Muscle of arm (tissue), 12 donors: Measurements from ENCODE around the gene MAP3K20. TPM values are rescaled to one million over a fixed set of nuclear protein-coding genes. Genes with fewer than 3 reads are reported as not detected.
"Not testable (repeated sequence)": the region's sequence is repeated elsewhere in the genome, so short reads cannot be mapped to it uniquely, and the experiment has no call there.

Source experiments
- DNase-seq: peaks from one replicate; pipeline ENCODE4 v3.0.0-alpha.2; 2013
- polyA plus RNA-seq, 12 donors: library from polyadenylated mRNA; unstranded; fragments of 120-200 nt; gene quantifications; one replicate each; pipeline ENCODE4 v1.2.1, GENCODE V29; 2013; ENCODE audit not compliant: insufficient read length in 12 of 12

MAP3K20 gene
- polyA plus RNA-seq, 12 donors: 48.8 to 480 (median 105) TPM

DNA sequence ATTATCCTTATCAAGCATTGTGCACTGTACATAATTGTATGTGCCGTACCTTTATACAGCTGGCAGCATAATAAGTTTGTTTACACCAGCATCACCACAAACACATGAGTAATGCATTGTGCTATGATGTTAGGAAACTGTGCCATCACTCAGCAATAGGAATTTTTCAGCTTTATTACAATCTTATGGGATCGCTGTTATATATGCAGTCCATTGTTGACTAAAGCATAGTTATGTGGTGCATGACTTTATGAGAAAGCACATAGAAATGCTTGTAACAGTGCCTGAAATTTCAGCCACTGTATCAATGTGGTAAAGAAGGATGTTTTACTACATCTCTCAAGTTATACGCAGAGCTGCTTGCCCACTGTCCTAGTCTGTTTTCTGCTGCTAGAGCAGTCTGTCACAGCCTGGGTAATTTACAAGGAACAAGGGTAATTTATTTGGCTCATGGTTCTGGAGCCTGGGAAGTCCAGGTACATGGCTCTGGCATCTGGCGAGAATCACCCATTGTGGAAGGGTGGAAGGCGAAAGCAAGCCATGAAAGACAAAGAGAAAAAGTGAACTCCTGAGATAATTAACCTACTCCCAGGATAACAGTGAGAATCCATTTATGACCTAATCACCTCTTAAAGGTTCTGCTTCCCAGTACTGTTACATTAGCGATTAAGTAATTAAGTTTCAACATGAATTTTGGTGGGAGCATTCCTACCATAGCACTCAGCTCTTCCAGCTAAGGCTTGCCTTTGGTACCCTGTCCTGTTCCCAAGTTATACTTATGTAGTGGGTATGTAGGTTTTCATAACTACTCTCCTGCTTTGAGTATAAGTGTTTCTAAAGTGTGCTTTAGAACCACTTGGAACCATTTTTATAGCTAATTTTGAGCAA, 4.6 kb downstream of the MAP3K20 start:
- no peak for DNase-seq

DNA sequence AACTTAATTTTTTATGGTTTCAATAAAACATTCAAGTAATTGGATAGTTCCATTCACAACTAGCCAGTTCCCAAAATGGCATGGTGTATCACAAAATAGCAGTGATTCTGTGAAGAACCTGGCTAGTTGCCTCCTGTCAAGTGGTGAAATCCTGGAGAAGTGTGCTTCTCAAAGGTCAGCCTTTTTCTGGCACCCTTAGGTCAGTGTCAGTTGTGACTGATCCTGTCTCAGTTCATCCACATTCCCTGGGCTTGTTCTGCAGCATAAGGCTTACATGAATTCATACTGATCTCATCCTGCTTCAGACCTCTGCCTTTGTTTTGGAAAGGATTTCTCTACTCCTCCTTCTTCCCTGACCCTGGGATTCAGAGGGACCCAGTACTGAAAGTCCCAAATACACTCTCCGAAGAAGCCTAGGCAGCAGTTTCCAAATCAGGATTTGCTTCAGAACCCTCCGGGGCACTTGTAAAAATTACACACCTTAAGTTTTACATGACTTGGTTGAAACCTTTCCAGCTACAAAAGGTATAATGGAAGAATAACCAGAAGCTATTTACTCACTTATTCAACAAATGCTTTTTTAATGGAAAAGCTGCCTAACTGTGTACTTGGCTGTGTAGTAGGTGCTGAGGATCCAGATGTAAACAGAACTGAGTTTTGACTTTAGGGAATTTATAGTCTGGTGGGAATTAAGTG, 11.0 kb downstream of the MAP3K20 start:
- no peak for DNase-seq

DNA sequence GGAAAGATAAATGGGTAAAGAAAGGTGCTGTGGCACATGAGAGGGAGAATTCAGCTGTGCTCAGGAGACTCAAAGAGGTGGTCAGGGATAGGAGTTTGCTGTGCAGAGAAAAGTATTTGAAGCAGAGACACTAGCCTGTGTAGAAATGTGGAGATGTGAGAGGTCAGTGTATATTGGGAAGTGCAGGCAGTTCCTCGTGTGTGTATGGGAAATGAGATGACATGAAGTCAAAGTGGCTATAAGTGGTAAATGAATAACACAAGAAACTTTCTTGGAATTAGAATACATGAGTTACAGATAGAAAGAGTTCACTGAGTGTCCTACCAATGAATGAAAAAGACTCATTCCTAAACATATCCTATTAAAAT, 11.6 kb downstream of the MAP3K20 start:
- no peak for DNase-seq

DNA sequence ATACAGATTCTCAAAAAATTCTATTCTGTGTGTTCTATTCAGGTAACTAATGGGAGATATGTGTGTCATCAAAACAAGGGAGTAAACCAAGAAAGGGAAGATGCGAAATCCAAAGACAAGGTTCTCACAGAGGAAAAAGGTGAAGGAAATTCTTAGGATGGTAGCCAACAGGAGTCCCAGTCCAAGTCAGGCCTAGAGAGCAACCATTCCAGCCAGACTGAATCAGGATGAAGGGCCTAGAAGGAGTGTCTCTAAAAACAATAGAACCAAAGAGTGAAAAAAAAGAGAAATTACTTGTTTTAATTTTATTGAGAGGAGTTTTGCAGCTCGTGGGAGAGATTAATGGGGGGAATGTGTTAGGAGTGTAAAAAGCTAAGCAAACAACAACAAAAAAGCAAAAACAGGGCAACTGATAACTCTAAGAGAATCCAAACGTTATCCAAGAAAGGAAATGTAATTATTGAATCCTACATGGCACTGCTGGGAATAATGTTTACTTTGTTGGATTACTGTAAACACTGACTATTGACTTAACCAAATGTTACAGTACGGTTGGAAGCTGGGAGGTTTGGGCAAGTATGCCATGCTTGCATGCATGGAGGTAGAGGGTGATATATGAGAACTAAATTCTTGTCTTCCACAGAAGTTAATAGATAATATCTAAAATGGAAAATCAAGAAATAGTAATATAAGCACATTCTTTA, 12.3 kb downstream of the MAP3K20 start:
- no peak for DNase-seq

DNA sequence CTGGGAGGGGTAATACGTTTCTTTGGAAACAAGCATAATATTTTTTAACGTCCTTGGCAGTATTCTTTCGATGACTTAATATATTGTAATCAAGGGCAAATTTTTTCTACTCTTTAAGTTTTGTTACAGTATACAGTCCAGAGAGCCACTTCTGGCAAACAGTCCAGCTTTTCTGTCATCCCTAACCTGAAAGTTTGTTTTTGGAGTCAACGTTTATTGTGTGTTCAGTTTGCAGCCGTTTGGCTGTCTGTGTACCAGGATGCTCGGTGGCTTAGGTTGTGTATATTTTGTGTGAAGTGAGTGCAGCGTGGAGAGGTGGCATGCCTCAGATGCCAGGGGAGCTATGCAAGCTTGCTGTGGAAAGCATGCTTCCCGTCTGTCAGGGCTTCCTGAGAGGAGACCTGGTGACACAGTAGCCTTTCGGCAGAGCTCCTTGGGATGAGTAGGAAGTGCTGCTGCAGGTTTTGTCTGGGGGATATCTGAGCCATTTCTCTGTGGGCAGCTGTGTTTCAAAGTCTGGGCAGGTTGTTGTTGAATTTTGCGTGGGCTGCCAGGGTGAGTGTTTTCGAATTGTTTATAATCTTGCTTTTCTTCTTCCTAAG, 14.7 kb downstream of the MAP3K20 start:
- peak; percentile 49 for DNase-seq

DNA sequence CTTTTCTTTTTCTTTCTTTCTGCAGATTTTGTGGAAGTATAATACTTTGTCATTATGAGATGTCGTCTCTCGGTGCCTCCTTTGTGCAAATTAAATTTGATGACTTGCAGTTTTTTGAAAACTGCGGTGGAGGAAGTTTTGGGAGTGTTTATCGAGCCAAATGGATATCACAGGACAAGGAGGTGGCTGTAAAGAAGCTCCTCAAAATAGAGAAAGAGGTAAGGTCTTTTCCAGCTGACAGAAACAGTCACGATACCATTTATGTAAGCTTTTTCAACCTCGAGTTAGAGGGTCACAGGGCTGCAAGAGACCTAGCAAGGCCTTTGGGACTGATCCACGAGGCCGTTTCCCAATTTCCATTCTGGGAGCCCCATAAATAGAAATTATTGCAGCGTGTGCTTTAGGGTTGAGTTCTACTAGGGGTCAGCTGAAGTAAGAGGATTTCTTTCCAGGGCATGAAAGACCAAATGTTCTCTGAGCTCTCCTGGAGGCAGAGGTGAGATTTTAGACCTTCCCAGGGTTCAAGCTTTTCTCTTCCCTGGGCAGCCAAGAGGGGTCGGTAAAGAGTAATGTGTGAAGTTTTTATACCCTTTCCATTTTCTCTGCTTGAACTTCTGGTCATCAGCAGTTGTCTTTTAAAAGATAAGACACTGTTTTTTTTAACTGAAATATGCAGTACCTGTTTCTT, 15.5 kb downstream of the MAP3K20 start:
- peak; percentile 34 for DNase-seq

DNA sequence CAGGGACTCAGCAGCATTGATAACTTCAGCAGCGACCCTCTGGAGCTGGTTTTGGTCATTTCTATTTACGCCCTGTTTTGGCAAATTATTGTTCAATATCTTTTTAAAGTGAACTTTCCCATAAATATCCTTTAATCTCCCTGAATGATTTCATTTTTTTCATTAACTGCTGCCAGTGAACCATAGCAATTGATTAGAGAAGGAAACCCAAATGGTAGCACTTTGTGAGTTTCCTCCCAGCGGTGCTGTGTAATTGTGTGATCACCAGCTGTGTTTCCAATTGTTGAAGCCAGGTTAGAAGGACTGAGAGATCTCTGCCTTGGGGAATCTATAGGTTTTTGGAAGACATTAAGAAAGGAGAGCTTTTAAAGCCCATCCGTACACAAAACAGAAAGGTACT, 16.3 kb downstream of the MAP3K20 start:
- no peak for DNase-seq

DNA sequence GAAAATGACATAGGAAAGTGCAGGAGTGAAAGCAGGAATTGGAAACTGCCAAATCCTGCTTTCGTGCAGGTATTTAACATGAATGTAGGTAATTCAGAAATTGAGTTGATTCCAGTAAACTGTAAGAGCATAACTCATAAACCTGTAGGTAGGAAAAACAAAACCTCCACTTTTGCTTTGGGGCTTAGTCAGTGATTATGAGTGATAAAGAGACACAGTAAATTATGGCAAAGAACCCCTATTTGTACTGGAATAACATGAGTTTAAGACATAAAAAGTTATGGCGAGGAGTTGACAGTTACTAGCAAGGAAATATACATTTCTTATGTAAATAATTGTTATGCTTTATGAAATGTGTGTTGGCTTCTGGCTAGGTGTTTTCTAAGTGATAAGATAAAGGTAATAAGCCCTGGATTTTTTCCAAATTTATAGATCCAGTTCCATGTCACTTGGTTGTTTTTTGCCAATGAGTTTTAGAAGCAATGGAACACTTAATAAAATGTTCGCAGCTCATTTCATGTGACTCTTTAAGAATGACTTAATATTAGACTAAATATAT, 17.3 kb downstream of the MAP3K20 start:
- DNase-seq: no peak

DNA sequence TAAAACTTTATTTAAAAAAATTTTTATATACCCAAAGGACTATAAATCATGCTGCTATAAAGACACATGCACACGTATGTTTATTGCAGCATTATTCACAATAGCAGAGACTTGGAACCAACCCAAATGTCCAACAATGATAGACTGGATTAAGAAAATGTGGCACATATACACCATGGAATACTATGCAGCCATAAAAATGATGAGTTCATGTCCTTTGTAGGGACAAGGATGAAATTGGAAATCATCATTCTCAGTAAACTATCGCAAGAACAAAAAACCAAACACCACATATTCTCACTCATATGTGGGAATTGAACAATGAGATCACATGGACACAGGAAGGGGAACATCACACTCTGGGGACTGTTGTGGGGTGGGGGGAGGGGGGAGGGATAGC, 18.0 kb downstream of the MAP3K20 start:
- DNase-seq: not testable (repeated sequence)

DNA sequence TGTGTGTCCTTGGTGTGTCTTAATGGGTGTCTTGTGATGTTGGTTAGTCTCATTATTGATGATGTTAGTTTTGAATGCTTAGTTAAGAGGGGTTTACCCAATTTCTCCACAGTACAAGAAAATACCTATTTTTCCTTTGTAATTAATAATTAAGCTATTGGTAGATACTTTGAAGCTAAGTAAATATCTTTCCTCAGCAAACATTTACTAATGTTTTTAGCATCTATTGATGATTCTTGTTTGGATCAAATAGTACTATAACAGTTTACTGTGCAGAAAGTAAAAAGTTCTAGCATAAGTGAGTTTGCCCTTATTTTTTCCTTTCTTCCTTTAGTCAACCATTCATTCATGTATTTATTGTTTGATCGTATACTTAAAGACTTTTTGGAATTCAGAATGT, 19.1 kb downstream of the MAP3K20 start:
- no peak for DNase-seq

DNA sequence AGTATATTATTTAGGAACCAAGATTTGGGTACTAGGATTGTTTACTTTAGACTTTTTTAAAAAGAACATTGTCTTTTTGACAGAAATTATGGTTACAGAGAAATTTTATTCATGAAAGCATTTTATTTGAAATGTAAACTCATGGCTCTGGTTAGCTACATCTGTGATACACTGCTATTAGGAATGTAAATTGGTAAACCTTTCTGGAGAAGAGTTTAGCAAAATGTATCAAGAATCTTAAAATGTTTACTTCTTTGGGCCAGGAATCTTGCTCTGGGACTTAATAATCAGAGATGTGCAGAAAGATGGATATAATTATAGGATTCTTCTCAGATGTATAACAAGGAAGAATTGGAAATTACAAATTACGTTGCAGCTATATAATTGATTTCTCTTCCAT, 19.7 kb downstream of the MAP3K20 start:
- no peak for DNase-seq

DNA sequence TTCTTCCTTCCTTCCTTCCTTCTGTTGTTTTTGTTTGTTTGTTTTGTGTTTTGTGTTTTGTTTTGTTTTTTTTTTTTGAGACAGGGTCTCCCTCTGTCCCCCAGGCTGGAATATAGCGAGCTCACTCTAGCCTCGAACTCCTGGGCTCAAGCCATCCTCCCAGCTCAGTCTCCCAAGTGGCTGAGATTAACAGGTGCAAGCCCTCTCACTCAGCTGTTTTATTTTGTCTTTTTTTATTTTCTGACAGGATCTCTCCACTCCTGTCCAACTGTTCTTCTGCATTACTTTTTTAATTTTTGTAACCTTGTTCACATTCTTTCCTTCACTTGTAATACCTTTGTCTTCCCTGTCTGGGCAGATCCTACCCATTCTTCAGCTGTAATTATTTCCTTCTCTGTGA, 23.6 kb downstream of the MAP3K20 start:
- no peak for DNase-seq

DNA sequence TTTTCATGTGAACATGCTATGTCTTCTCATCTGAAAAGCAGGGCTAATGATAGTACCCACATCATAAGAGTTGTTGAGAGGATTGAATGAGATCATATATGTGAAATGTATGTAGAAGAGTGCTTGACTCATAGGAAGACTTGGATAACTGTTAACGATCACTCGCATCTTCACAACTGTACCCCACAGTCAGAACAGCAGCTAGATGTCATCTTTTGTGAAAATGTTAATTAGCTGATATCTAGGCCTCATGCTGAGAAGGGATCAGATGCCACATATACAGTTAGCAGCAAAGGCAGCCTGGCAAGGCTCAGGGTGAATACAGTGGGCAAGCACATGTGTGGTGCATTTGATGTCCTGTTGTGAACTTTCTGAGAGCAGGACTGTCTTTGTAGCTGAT, 24.2 kb downstream of the MAP3K20 start:
- no peak for DNase-seq

DNA sequence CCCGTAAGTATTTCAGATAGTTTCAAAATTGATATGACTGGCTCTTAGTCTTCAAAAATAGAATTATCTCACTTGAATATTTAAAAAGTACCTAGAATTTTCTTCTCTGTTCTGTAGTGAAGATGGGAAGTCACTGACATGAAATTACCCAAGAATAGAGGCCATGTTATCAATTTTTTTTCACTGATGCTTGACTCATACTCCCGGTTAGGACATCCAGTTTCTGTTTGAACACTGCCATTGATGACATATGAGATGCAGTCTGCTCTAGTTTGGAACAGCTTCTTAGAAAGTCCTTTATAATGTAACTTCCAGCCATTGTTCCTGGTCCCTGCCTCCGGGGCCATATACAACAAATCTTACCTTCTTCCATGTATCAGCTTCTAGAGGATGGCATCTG, 26.0 kb downstream of the MAP3K20 start:
- DNase-seq: no peak

DNA sequence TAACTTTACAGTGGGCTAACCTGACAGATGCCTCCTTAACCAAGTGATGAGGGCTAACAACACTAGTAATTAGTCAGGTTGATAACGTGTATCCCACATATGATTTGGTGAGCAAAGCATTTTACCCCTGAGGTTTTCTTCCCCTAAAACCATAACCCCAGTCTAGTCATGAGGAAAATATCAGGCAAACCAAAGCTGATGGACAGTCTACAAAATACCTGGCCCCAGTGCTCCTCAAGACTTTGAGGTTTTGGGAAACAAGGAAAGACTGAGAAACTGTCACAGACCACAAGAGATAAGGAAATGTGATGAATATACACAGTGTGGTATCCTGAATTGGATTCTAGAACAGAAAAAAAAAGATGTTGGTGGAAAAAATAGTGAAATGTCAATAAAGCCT, 28.5 kb downstream of the MAP3K20 start:
- no peak for DNase-seq

DNA sequence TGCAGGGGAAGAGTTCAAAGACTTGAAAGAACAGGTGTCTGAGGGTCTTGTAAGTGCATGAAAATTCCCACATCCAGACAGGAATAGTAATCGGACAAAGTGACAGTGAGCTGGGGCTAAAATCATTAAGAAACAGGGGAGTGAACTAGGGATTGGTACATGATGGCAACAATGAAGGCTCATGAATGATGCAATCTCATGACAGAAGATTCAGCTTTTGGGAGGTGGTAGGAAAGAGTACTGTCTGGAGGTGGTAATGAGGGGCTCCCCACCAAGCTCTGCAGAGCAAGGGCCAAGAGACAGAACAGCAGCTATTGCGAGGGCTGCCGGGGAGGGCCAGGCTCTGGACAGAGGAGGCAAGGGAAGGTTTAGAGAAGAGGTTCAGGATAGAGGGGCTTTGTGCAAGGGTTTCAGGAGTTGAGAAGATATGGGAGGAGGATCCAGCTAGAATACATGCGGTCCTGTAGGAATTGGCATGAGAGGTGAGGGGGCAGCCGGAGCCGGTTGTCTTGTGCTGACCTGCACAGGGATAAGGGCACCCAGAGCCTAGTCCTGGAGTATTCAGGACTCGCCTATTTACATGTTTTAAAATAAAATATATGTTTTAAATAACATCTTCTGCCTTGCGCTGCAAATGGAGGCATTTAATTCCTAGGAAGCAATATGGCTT, 31.4 kb downstream of the MAP3K20 start:
- DNase-seq: no peak

DNA sequence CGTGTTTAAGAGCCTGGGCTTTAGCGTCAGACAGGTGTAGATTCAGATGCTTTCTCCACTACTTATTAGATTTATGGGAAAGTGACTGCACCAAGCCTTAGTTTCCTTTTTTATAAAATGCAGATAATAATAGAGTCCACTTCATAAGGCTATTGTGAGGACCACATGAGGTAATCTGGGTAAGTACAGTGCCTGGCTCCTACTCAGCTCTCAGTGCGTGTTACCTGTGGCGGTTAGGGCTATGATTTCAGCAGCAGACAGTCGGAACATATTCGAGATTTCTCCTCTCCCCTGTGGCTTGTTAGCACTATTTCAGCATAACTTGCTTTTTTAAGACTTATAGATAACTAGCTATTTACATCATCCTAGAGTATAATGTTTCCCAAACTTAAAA, 32.0 kb downstream of the MAP3K20 start:
- no peak for DNase-seq

DNA sequence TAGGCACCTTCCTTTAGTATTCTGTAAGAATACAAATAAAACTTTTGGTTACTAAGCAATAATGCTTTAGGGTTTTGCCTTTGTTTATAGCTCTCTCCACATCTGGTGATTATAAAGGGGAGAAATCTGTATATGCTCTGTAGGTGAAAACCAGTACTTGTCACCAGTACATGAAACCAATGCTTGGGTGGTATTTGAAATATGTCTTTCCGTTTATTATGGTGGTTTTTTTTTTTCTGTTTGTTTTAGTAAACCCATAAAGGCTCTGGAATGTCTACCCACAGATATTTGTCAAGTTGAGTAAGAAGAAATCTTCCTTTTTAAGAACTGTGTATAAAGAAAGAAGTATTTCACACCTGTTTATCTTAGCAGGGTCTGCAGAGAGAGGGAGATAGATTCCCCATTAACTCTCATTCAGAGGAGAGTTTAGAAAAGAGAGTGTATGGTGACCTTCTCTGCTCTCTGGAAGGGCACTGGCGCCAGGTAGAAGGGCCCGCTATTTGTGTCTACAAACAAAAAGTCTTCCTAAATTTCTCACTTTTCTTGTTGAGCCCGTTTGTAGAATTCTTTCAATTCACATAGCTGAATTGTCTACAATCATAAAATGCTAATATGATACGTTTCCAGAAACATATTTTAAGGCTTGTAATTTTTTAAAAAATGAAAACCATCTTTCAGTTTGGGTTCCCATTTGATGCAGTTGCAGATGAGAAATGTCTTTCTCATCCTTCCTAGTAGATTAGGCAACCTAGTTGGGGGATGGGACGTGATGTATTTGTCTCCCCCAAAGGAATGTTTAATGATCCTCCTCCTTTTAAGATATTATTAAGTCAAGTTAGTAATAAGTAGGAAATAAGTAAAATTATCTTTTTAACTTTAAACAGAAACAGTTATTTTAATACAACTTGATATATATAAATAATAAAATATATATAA, 33.9 kb downstream of the MAP3K20 start:
- DNase-seq: no peak

DNA sequence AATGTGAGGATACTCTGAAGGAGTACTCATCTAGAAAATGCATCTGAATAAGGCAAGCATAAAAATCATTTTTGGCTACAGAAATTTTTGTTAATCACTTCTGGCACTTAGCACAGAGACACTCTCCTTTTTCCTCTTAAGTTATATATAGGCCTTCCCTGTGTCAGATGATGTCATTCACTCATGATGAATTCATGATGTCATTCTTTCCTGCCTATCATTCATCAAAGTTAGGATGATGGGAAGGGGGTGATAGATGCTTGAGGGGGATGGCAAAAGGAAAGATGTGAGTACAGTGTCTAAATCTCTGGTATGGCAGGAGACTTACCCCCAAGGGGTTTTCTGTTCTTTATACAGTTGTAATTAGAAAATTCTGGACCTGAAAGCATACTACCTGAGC, 42.0 kb downstream of the MAP3K20 start:
- DNase-seq: no peak

DNA sequence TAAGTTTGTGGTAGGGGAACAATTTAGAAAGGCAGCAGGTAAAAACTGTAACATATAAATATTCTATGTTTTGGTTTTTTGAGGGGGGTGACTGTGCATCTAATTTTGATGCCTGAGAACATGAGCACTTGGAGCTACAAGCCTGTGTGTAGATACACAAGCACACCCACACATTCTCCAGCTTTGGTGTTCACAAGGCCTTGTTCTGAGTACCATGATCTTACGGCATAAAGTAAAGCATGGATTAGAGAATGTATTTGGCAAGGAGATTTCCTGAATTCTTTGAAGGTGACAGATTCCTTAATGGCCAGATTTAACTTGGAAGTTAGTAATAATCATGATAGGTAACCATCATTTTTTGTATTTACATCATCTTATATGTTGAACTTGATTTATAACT, 42.7 kb downstream of the MAP3K20 start:
- DNase-seq: no peak
